ENCODE results near the gene NIPBL.
"Not testable (repeated sequence)": the region's sequence is repeated elsewhere in the genome, so short reads cannot be mapped to it uniquely, and the experiment has no call there.

GRCh38 chr5:37013181-37013580 lies 136.6 kb downstream of the NIPBL start:
- TF ChIP-seq POLR2A (IDR thresholded peaks at IDR 0.05; ENCODE audit: borderline replicate concordance, extremely low read depth, insufficient read depth, insufficient read length); CTCF (IDR thresholded peaks at IDR 0.05 in 2 of 3, conservative IDR thresholded peaks at IDR 0.05 in 1 of 3; ENCODE audit: borderline replicate concordance in 1 of 3, insufficient read depth in 1 of 3, low read depth in 2 of 3, low read length in 2 of 3); EGR1 (IDR thresholded peaks at IDR 0.05; ENCODE audit: low read depth); EZH2 (IDR thresholded peaks at IDR 0.05); POLR2AphosphoS5 (IDR thresholded peaks at IDR 0.05; ENCODE audit: low read depth, low read length); YY1 (IDR thresholded peaks at IDR 0.05; ENCODE audit: extremely low read depth, insufficient replicate concordance, low read depth, low read length); MAX (IDR thresholded peaks at IDR 0.05); ELF1 (IDR thresholded peaks at IDR 0.05; ENCODE audit: borderline replicate concordance, low read depth); SIN3A (IDR thresholded peaks at IDR 0.05; ENCODE audit: low read depth); TCF7L2 (IDR thresholded peaks at IDR 0.05; ENCODE audit: borderline replicate concordance, extremely low read depth, insufficient read depth, insufficient read length); RAD21 (IDR thresholded peaks at IDR 0.05; ENCODE audit: low read depth); SRF (IDR thresholded peaks at IDR 0.05; ENCODE audit: low read depth); SP1 (IDR thresholded peaks at IDR 0.05; ENCODE audit: low read depth): not testable (repeated sequence)
